ENCODE data around the gene HOXC9. TPM values are rescaled to one million over a fixed set of nuclear protein-coding genes. Genes with fewer than 3 reads are reported as not detected.

Gene HOXC9
- total RNA-seq, 1 donor from 2014 or later: not detected

- DNase-seq (no peak), ATAC-seq (ENCODE audit: low read depth) (no peak)
- ChIA-PET CTCF (interaction anchor here (1.8 to 2.5 kb wide), 2 partner anchors 14 to 183 kb away, joined by 8 to 12 read pairs; partner anchors contain the start of gene HOXC5), POLR2A (no interaction called here)
- peaks cover 29% of the 10 kb centered on the region for H3K4me1 Mint-ChIP-seq
- peak overlapping the region; percentile 30 for H3K27ac Mint-ChIP-seq
- TF ChIP-seq CTCF (IDR thresholded peaks at IDR 0.05): no peak
- H3K27me3 Mint-ChIP-seq: peaks cover 64% of the 10 kb centered on the region
- no peaks in the 10 kb centered on the region for H3K9me3 Mint-ChIP-seq
- no peaks in the 10 kb centered on the region for H3K36me3 Mint-ChIP-seq (ENCODE audit: low read depth)
- intact Hi-C loops (cut with micrococcal nuclease): no loop called here
- H3K4me3 Mint-ChIP-seq: peak overlapping the region; percentile 84
Observed at GRCh38 chr12:54018468-54018984, 18.6 kb downstream of the HOXC9 start.

DNA sequence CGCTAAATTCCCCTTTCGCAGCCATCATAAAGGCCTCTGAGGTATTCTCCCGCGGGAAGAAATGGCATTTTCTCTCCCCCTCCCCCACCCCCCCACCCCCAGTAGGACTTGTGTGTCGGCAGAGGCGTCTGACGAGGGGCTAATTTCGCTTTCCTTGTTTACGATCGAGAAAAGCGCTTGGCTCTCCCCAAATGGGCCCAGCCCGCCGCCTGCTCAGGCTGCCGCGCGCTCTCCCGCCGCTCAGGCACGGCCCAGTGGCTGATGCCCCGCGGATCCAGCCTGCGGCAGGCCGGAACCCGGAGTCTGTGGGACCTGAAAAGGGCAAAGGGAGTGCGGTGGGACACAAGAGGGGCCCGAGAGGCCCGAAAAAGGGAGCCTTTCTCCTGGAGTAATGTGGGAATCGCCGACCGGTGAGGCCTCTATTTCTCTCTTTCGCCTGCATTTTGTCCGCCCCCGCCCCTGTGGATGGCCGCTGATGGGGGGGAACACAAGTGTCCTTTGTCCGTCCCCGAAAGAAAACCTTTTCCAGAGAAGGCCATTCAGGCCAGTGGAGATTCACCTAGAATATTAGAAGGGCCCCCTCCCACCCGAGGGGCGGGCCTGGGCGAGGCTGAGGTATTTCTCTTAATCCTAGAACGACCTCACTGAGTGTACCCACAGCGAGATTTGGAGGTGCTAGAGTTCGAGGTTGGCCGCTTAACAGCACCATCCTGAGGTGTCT, 19.3 kb downstream of the HOXC9 start:
- intact Hi-C loops (cut with micrococcal nuclease): no loop called here
- DNase-seq: no peak
- TF ChIP-seq CTCF (IDR thresholded peaks at IDR 0.05): no peak
- peaks cover 29% of the 10 kb centered on the region for H3K4me1 Mint-ChIP-seq
- H3K9me3 Mint-ChIP-seq: no peaks in the 10 kb centered on the region
- H3K4me3 Mint-ChIP-seq: no peak overlapping the region
- POLR2A ChIA-PET: no interaction called here
- peaks cover 63% of the 10 kb centered on the region for H3K27me3 Mint-ChIP-seq
- no peak for ATAC-seq (ENCODE audit: low read depth)
- no peak overlapping the region for H3K27ac Mint-ChIP-seq
- CTCF ChIA-PET: no interaction called here
- H3K36me3 Mint-ChIP-seq (ENCODE audit: low read depth): no peaks in the 10 kb centered on the region

- DNase-seq: no peak
- ATAC-seq (ENCODE audit: low read depth): no peak
- H3K4me1 Mint-ChIP-seq: peaks cover 25% of the 10 kb centered on the region
- H3K4me3 Mint-ChIP-seq: peak overlapping the region; percentile 59
- intact Hi-C loops (cut with micrococcal nuclease): no loop called here
- CTCF ChIA-PET: no interaction called here
- peak overlapping the region; percentile 69 for H3K27ac Mint-ChIP-seq
- no peaks in the 10 kb centered on the region for H3K9me3 Mint-ChIP-seq
- TF ChIP-seq CTCF (IDR thresholded peaks at IDR 0.05): no peak
- no peaks in the 10 kb centered on the region for H3K36me3 Mint-ChIP-seq (ENCODE audit: low read depth)
- POLR2A ChIA-PET: no interaction called here
- peaks cover 55% of the 10 kb centered on the region for H3K27me3 Mint-ChIP-seq
Observed at GRCh38 chr12:54019924-54020590, 20.1 kb downstream of the HOXC9 start.

- no peak overlapping the region for H3K27ac Mint-ChIP-seq
- H3K4me1 Mint-ChIP-seq: peaks cover 25% of the 10 kb centered on the region
- no peaks in the 10 kb centered on the region for H3K9me3 Mint-ChIP-seq
- no peak overlapping the region for H3K4me3 Mint-ChIP-seq
- ATAC-seq (ENCODE audit: low read depth): no peak
- POLR2A ChIA-PET: no interaction called here
- CTCF ChIA-PET: no interaction called here
- intact Hi-C loops (cut with micrococcal nuclease): no loop called here
- DNase-seq: no peak
- H3K36me3 Mint-ChIP-seq (ENCODE audit: low read depth): no peaks in the 10 kb centered on the region
- no peak for TF ChIP-seq CTCF (IDR thresholded peaks at IDR 0.05)
- peaks cover 52% of the 10 kb centered on the region for H3K27me3 Mint-ChIP-seq
Observed at GRCh38 chr12:54020591-54021405, 20.8 kb downstream of the HOXC9 start.

Data from activated B cell treated with CpG ODN at 0.5 μM for 24 hours (primary cell).